ENCODE results near the gene SVOP.
"Not testable (repeated sequence)": the region's sequence is repeated elsewhere in the genome, so short reads cannot be mapped to it uniquely, and the experiment has no call there.

SVOP gene

GRCh38 chr12:109028624-109029023, 7.8 kb upstream of the SVOP start:
- not testable (repeated sequence) for DNase-seq

DNA sequence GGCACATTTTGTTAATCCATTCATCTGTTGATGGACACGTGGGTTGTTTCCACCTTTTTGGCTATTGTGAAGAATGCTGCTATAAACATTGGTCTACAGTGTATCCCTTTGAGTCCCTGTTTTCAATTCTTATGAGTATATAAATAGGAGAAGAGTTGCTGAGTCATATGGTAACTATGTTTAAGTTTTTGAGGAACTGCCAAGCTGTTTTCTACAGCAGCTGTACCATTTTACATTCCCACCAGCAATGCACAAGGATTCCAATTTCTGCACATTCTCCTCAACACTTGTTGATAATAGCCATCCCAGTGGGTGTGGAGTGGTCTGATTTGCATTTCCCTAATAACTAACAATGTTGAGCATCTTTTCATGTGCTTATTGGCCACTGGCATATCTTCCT, 6.9 kb upstream of the SVOP start:
- no peak for DNase-seq

GRCh38 chr12:109020146-109020795, 597 bp downstream of the SVOP start:
- peak in 1 of 2 experiments; percentile 48 for DNase-seq

DNA sequence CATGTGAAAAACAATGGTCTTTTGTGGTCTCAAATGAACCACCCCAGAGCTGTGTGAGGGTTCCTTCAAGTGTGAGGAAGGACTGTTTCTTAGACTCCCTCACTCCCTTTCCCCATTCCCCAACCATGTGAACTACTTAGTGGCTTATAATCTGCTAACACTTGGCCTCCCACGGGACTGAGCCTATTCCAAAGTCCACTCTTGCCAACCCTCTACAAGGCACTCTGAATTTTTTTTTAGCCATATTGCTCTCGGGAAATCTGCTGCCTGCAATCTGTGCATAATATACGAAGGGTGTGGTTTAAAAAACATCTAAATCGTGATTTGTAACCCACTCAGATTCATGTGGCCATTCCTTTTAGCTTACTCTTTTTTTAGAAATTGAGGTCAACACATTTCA, 2.6 kb downstream of the SVOP start:
- DNase-seq, result peak; percentile 71 to 92

DNA sequence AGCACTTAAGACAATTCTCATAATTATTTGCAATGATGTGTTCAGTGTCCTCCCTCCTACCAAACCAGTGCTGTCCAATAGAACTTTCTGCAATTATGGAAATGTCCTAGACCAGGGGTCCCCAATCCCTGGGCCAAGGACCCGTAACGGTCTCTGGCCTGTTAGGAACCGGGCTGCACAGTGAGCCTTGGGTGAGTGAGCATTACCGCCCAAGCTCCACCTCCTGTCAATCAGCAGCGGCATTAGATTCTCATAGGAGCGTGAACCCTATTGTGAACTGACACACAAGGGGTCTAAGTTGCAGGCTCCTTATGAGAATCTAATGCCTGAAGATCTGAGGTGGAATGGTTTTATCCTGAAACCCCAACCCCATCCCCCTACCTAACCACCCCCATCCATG, 3.9 kb downstream of the SVOP start:
- no peak for DNase-seq

GRCh38 chr12:109016016-109016415, 4.9 kb downstream of the SVOP start:
- no peak for DNase-seq

DNA sequence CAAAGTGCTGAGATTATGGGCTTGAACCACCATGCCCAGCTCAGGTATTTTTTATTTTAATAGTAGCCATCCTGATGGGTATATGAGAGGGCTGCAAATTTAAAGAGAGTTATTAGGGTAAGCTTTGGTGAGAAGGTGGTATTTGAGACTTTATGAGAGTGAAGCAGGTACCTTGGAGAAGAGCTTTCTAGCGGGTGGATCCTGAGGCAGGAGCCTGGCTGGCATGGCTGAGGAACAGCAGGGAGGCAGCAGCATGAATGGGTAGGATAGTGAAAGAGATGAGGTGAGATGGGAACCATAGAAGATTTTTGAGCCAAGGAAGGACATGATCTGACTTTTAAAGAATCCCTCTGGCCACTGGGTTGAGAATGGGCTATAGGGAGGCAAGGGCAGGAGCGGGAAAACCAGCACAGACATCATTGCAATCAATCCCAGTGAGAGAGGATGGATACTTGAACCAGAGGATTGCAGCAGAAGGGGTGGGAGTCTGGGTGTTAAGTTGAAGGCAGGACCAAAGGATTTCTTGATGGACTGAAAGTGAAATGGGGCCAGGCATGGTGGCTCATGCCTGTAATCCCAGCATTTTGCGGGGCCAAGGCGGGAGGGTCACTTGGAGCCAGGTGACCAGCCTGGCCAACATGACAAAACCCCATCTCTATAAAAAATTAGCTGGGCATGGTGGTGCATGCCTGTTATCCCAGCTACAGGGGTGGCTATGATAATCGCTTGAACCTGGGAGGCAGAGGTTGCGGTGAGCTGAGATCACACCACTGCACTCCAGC, 5.7 kb downstream of the SVOP start:
- DNase-seq, result no peak

GRCh38 chr12:109010259-109010658, 10.6 kb downstream of the SVOP start:
- DNase-seq, result no peak

GRCh38 chr12:109009766-109010165, 11.1 kb downstream of the SVOP start:
- no peak for DNase-seq

DNA sequence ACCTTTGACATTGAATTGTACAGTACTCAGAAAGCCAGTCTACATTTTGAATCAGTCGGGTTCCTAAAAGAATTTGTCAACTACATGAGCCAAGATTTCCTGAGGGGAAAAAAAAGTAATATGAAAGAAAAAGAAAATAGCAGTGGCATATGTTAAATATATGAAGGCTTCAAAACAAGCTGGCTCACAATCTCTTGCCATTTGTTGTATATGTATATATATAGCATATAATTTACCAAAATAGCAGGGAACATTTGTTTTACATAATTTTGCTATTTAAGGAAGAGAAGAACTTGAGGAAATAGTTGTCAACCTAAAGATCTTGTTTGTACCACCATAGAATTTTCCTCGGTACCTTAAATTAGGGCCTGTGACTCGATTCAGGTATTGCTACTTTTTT, 16.9 kb downstream of the SVOP start:
- no peak for DNase-seq

DNA sequence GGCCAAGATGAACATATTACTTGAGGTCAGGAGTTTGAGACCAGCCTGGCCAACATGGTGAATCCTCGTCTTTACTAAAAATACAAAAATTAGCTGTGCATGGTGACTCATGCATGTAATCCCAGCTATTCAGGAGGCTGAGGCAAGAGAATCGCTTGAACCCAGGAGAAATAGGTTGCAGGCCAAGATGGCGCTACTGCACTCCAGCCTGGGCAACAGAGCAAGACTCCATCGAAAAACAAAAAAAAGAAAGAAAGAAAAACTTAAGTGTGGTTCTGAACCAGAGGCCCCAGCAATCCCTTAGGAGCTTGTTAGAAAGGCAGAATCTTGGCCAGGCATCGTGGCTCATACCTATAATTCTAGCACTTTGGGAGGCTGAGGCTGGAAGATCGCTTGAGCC, 24.5 kb downstream of the SVOP start:
- no peak for DNase-seq

GRCh38 chr12:108995370-108995992, 25.4 kb downstream of the SVOP start:
- DNase-seq, result peak in 1 of 2 experiments; percentile 32

GRCh38 chr12:108990103-108990502, 30.8 kb downstream of the SVOP start:
- not testable (repeated sequence) for DNase-seq

GRCh38 chr12:108989376-108989775, 31.5 kb downstream of the SVOP start:
- no peak for DNase-seq

GRCh38 chr12:108985750-108986149, 35.1 kb downstream of the SVOP start:
- DNase-seq, result no peak

GRCh38 chr12:108983227-108983626, 37.6 kb downstream of the SVOP start:
- DNase-seq, result no peak

GRCh38 chr12:108982621-108983219, 38.1 kb downstream of the SVOP start:
- no peak for DNase-seq

DNA sequence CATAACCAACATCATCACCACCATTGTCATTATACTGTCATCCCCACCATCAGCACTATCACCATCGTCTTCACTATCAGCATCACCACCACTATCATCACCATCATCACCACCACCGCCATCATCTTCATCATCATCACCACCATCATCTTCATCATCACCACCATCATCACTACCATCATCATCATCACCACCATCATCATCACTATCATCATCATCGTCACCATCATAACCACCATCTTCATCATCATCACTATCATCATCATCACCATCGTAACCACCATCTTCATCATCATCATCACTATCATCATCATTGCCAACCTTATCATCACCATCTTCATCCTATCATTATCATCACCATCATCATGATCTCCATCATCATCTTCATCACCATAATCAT, 39.0 kb downstream of the SVOP start:
- no peak for DNase-seq

DNA sequence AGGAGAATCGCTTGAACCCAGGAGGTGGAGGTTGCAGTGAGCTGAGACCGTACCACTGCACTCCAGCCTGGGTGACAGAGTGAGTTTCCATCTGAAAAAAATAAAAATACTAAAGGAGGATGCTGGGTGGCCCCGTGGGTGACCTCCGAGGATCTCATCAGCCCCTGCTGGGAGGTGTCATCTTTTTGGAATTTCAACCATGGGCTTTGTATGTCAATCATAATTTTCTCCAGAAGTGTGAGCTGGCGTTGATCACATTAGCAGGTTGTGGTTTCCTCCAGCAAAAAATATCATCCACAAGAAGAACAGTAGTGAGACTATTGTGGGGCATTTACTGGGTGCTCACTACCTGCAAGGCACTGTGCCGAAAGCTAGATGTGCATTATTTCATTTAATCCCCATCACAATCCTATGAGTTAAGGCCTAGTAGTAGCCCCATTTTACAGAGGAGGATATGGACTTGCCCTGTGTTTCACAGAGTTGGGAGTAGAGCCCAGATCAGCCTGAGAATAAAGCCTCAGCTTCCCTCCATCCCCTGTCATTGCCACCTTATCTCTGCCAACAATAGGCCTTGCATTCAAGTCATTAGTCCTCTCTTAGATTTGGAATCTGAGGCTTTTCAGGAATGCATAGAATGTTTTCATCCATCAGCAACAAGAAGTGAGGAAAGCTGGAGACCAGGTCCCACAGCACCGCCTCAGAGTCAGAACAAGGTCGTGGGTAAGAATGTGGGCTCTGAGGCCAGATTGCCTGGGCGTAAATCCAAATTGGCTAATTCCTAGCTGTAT, 39.8 kb downstream of the SVOP start:
- DNase-seq, result no peak

- peak in 1 of 2 experiments; percentile 11 for DNase-seq
Measured at GRCh38 chr12:108977360-108977759, 43.5 kb downstream of the SVOP start.

- no peak for DNase-seq
Measured at GRCh38 chr12:108975024-108975593, 45.8 kb downstream of the SVOP start.

GRCh38 chr12:108973629-108974152, 47.2 kb downstream of the SVOP start:
- DNase-seq, result no peak
